Trophoblast cell (in vitro differentiated cells and primary cell): Measurements from ENCODE around the gene SDC3.

Experiments
- DNase-seq, 2 donors: peaks; one replicate each; pipeline ENCODE4 v3.0.0-alpha.2; 2016
- H2AFZ ChIP-seq: 2 replicates; pipeline ENCODE4 v1.6.1; 2013; ENCODE audit warnings: low read length, moderate library complexity, mild to moderate bottlenecking; ENCODE audit not compliant: insufficient read depth, poor library complexity
- H2AK5ac ChIP-seq: 2 replicates; pipeline ENCODE4 v1.6.1; 2013; ENCODE audit warnings: mild to moderate bottlenecking, low read length
- H2BK120ac ChIP-seq: 2 replicates; pipeline ENCODE4 v1.6.1; 2013; ENCODE audit warnings: low read length, mild to moderate bottlenecking, moderate library complexity; ENCODE audit not compliant: insufficient read depth, poor library complexity
- H2BK12ac ChIP-seq: 2 replicates; pipeline ENCODE4 v1.6.1; 2013; ENCODE audit warnings: mild to moderate bottlenecking, low read length, moderate library complexity
- H2BK5ac ChIP-seq: 2 replicates; pipeline ENCODE4 v1.6.1; 2013; ENCODE audit warnings: low read length, low read depth, moderate library complexity, mild to moderate bottlenecking; ENCODE audit not compliant: poor library complexity
- H3K14ac ChIP-seq: 2 replicates; pipeline ENCODE4 v1.6.1; 2013; ENCODE audit warnings: mild to moderate bottlenecking, low read length
- H3K18ac ChIP-seq: 2 replicates; pipeline ENCODE4 v1.6.1; 2013; ENCODE audit warnings: mild to moderate bottlenecking, low read length
- H3K23ac ChIP-seq: 2 replicates; pipeline ENCODE4 v1.6.1; 2013; ENCODE audit warnings: low read length
- H3K27ac ChIP-seq: 2 replicates; pipeline ENCODE4 v1.5.1; 2013; ENCODE audit warnings: low read depth, mild to moderate bottlenecking, inconsistent platforms, low read length, moderate library complexity
- H3K27me3 ChIP-seq: 2 replicates; pipeline ENCODE4 v1.6.1; 2013; ENCODE audit warnings: inconsistent platforms, mild to moderate bottlenecking, low read length, moderate library complexity; ENCODE audit not compliant: insufficient read depth
- H3K36me3 ChIP-seq, 2 experiments: 1 replicate in 1 of 2; 2 replicates in 1 of 2; pipeline ENCODE4 v1.6.1; 2013; ENCODE audit warnings: low read length in 2 of 2, mild to moderate bottlenecking in 2 of 2, moderate library complexity in 1 of 2; ENCODE audit not compliant: insufficient read depth in 2 of 2, control insufficient read depth in 1 of 2
- H3K4ac ChIP-seq: 2 replicates; pipeline ENCODE4 v1.6.1; 2013; ENCODE audit warnings: low read depth, mild to moderate bottlenecking, low read length, moderate library complexity
- H3K4me1 ChIP-seq, 2 experiments: 1 replicate in 1 of 2; 2 replicates in 1 of 2; pipeline ENCODE4 v1.6.1; 2013; ENCODE audit warnings: low read length in 2 of 2, mild to moderate bottlenecking in 2 of 2, moderate library complexity in 1 of 2; ENCODE audit not compliant: insufficient read depth in 2 of 2, control insufficient read depth in 1 of 2
- H3K4me2 ChIP-seq: 2 replicates; pipeline ENCODE4 v1.6.1; 2013; ENCODE audit warnings: inconsistent platforms, mild to moderate bottlenecking, low read length, moderate library complexity
- H3K4me3 ChIP-seq: 2 replicates; pipeline ENCODE4 v1.5.1; 2013; ENCODE audit warnings: mild to moderate bottlenecking, low read depth, low read length, inconsistent platforms
- H3K79me1 ChIP-seq: one replicate; pipeline ENCODE4 v1.6.1; 2013; ENCODE audit warnings: low read length
- H3K79me2 ChIP-seq: 2 replicates; pipeline ENCODE4 v1.6.1; 2013; ENCODE audit warnings: low read length, mild to moderate bottlenecking; ENCODE audit not compliant: control insufficient read depth, insufficient read depth, poor library complexity
- H3K9ac ChIP-seq: 2 replicates; pipeline ENCODE4 v1.6.1; 2013; ENCODE audit warnings: mild to moderate bottlenecking, low read length
- H3K9me3 ChIP-seq: 2 replicates; pipeline ENCODE4 v1.6.1; 2013; ENCODE audit warnings: low read depth, mild to moderate bottlenecking, control low read depth, inconsistent platforms, low read length; ENCODE audit not compliant: insufficient read depth
- H4K12ac ChIP-seq: 2 replicates; pipeline ENCODE4 v1.6.1; 2013; ENCODE audit warnings: low read depth, mild to moderate bottlenecking, low read length, moderate library complexity
- H4K8ac ChIP-seq: 2 replicates; pipeline ENCODE4 v1.6.1; 2013; ENCODE audit warnings: low read depth, mild to moderate bottlenecking, low read length, moderate library complexity
- H4K91ac ChIP-seq: one replicate; pipeline ENCODE4 v1.6.1; 2013; ENCODE audit warnings: low read depth, mild to moderate bottlenecking, low read length, moderate library complexity
- WGBS: extraction: QIAGEN DNeasy Blood & Tissue Kit; methylation state at CpG from one replicate; pipeline ENCODE4 v1.1.7; 2013; ENCODE audit warnings: missing lambda C conversion rate; ENCODE audit not compliant: insufficient read length, insufficient coverage; ENCODE audit errors: extremely low coverage; 5-methylcytosine and 5-hydroxymethylcytosine counted together

SDC3 gene

DNA sequence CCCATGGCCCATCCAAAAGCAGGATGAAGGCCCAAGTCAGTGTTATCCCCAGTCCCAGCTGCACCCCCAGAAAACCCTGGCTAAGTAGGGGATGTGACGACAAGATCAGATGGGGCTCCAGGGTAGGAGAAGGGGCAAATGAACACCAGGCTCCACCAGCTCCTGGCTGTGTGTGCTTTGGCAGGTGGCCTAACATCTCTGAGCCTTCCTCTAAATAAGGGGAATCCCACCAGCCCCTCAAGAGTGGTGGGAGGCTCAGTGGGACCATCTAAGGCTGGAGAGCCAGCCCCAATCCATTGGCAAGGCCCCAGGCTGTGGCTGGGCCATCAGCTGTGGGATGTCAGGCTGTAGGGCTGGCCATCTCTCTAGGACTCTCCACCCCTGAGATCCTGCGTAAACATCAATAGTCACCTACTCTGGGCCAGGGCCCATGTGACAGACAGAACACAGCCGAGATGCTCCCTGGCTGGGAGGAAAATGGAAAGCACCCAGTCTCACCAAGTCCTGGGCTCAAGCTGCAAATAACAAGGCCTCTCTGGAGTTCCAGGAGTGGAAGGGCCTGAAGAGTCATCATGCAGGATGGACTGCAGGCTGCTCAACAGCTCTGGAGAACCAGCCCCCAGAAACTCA lies 7.5 kb downstream of the SDC3 start:
- H3K79me1 ChIP-seq: peaks cover 3% of the 10 kb centered on the region
- H2AFZ ChIP-seq: no peak overlapping the region
- no peak overlapping the region for H3K18ac ChIP-seq
- H4K91ac ChIP-seq: no peak overlapping the region
- H3K27ac ChIP-seq: no peak overlapping the region
- no peaks in the 10 kb centered on the region for H3K9me3 ChIP-seq
- peaks cover 4 to 13% of the 10 kb centered on the region in 2 experiments for H3K4me1 ChIP-seq
- no peak overlapping the region for H3K4me3 ChIP-seq
- H3K36me3 ChIP-seq: peaks cover 0 to 2% of the 10 kb centered on the region in 2 experiments
- no peak overlapping the region for H3K14ac ChIP-seq
- H3K4ac ChIP-seq: no peak overlapping the region
- no peak overlapping the region for H3K23ac ChIP-seq
- no peak overlapping the region for H2BK5ac ChIP-seq
- no peak overlapping the region for H3K4me2 ChIP-seq
- no peak overlapping the region for H2BK120ac ChIP-seq
- H3K79me2 ChIP-seq: peaks cover 2% of the 10 kb centered on the region
- H3K27me3 ChIP-seq: no peaks in the 10 kb centered on the region
- H2BK12ac ChIP-seq: no peak overlapping the region
- H4K12ac ChIP-seq: no peak overlapping the region
- no peak overlapping the region for H2AK5ac ChIP-seq
- DNase-seq: no peak
- H4K8ac ChIP-seq: no peak overlapping the region
- no peak overlapping the region for H3K9ac ChIP-seq
- no CpG with 5 or more reads among the region's 3 CpGs for WGBS

DNA sequence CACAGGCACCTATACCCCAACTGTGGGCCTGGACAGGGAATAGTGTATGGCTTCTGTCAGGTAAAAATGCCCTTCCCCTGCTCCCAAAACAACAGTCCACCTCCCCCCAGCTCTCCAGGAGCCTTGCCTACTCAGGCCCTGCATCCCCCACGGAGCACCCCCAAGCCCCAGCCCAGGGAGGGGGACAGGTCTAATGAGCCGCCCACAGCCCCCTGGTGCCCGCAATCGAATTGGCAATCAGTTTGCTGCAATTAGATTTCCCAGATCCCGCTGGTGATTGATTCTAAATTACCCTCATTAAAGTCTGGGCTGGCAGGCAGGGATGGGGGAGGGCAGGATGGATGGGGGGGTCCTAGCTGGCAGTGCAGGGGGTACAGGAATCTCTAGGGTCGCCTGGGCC lies 8.1 kb downstream of the SDC3 start:
- H2BK120ac ChIP-seq: no peak overlapping the region
- H4K12ac ChIP-seq: no peak overlapping the region
- H2AK5ac ChIP-seq: no peak overlapping the region
- no CpG with 5 or more reads among the region's 6 CpGs for WGBS
- H3K4me3 ChIP-seq: no peak overlapping the region
- no peak overlapping the region for H3K18ac ChIP-seq
- no peak overlapping the region for H2BK12ac ChIP-seq
- peaks cover 2% of the 10 kb centered on the region for H3K79me2 ChIP-seq
- H3K4me2 ChIP-seq: no peak overlapping the region
- H4K8ac ChIP-seq: no peak overlapping the region
- peaks cover 3% of the 10 kb centered on the region for H3K79me1 ChIP-seq
- H2AFZ ChIP-seq: no peak overlapping the region
- no peak overlapping the region for H3K27ac ChIP-seq
- H3K4me1 ChIP-seq: peaks cover 4 to 15% of the 10 kb centered on the region in 2 experiments
- H3K14ac ChIP-seq: no peak overlapping the region
- no peak overlapping the region for H4K91ac ChIP-seq
- no peak overlapping the region for H3K4ac ChIP-seq
- peaks cover 0 to 2% of the 10 kb centered on the region in 2 experiments for H3K36me3 ChIP-seq
- no peak overlapping the region for H3K23ac ChIP-seq
- H2BK5ac ChIP-seq: no peak overlapping the region
- H3K27me3 ChIP-seq: no peaks in the 10 kb centered on the region
- H3K9ac ChIP-seq: no peak overlapping the region
- H3K9me3 ChIP-seq: no peaks in the 10 kb centered on the region
- no peak for DNase-seq

DNA sequence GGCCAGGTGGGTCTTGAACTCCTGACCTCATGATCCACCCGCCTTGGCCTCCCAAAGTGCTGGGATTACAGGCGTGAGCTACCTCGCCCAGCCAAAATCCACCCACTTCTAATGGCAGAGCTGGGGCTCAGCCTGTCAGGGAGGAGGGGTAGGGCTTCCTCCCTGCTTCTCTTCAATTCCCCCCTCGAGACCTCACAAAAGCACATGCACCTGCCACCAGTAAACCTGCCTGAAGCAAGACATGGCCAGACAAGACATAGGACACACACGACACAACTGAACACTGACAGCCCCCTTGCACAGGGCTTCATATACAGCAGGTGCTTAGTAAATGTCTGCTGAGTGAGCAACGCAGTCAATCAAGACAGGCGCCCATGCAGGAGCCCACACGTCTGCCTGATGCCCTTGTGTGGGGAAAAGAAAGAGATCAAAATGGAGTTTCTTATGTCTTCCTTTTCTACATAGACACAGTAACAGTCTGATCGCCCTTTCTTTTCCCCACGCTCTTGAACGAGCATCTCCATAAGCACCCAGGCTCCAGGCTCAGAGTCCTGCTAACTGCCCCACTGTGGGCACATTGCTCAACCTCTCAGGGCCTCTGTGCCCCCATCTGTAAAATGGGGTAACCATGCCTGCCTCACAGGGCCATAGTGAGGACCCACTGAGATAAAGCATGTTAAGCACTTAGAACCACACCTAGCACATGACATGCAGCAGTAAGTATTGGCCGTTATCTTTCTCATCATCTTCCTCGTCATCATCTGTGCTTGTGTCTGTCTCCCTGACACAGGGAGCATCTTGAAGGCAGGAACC lies 8.8 kb downstream of the SDC3 start:
- Histone ChIP-seq H3K14ac (no peak overlapping the region), H3K79me1 (peaks cover 3% of the 10 kb centered on the region), H3K4me2 (no peak overlapping the region), H3K9ac (no peak overlapping the region), H3K23ac (no peak overlapping the region), H3K4ac (no peak overlapping the region), H3K27ac (no peak overlapping the region), H3K4me3 (no peak overlapping the region), H3K27me3 (no peaks in the 10 kb centered on the region), H3K9me3 (no peaks in the 10 kb centered on the region), H2AFZ (no peak overlapping the region), H4K12ac (no peak overlapping the region), H4K8ac (no peak overlapping the region), H3K79me2 (peaks cover 2% of the 10 kb centered on the region), H2BK5ac (no peak overlapping the region), H3K36me3 (peaks cover 2 to 4% of the 10 kb centered on the region in 2 experiments), H4K91ac (no peak overlapping the region), H2AK5ac (no peak overlapping the region), H3K4me1 (peaks cover 4 to 15% of the 10 kb centered on the region in 2 experiments), H2BK120ac (no peak overlapping the region), H3K18ac (no peak overlapping the region), H2BK12ac (no peak overlapping the region)
- peak in 1 of 2 donors; percentile 29 for DNase-seq
- no CpG with 5 or more reads among the region's 13 CpGs for WGBS

- no peak overlapping the region for H3K14ac ChIP-seq
- H3K4me2 ChIP-seq: no peak overlapping the region
- no peak overlapping the region for H3K18ac ChIP-seq
- no peak overlapping the region for H2BK5ac ChIP-seq
- no peak overlapping the region for H2AFZ ChIP-seq
- no peak overlapping the region for H3K27ac ChIP-seq
- H2BK120ac ChIP-seq: no peak overlapping the region
- H3K79me2 ChIP-seq: peaks cover 2% of the 10 kb centered on the region
- no peak overlapping the region for H3K9ac ChIP-seq
- H3K27me3 ChIP-seq: no peaks in the 10 kb centered on the region
- H3K9me3 ChIP-seq: peaks cover 8% of the 10 kb centered on the region
- peaks cover 4 to 7% of the 10 kb centered on the region in 2 experiments for H3K36me3 ChIP-seq
- no peak overlapping the region for H3K4ac ChIP-seq
- peaks cover 4 to 15% of the 10 kb centered on the region in 2 experiments for H3K4me1 ChIP-seq
- no peak overlapping the region for H4K8ac ChIP-seq
- H3K4me3 ChIP-seq: no peak overlapping the region
- no peak overlapping the region for H3K23ac ChIP-seq
- peaks cover 3% of the 10 kb centered on the region for H3K79me1 ChIP-seq
- no peak overlapping the region for H4K12ac ChIP-seq
- no peak overlapping the region for H4K91ac ChIP-seq
- no CpG with 5 or more reads among the region's 10 CpGs for WGBS
- DNase-seq: no peak
- no peak overlapping the region for H2AK5ac ChIP-seq
- H2BK12ac ChIP-seq: no peak overlapping the region
Observed at GRCh38 chr1:30898031-30898815, 10.3 kb downstream of the SDC3 start.
